ENCODE measurements around the gene ZBED4. TPM values are rescaled to one million over a fixed set of nuclear protein-coding genes. Genes with fewer than 3 reads are reported as not detected.

The ZBED4 gene
- total RNA-seq, 1 experiment from 2014 or later, result 21.6 TPM

DNA sequence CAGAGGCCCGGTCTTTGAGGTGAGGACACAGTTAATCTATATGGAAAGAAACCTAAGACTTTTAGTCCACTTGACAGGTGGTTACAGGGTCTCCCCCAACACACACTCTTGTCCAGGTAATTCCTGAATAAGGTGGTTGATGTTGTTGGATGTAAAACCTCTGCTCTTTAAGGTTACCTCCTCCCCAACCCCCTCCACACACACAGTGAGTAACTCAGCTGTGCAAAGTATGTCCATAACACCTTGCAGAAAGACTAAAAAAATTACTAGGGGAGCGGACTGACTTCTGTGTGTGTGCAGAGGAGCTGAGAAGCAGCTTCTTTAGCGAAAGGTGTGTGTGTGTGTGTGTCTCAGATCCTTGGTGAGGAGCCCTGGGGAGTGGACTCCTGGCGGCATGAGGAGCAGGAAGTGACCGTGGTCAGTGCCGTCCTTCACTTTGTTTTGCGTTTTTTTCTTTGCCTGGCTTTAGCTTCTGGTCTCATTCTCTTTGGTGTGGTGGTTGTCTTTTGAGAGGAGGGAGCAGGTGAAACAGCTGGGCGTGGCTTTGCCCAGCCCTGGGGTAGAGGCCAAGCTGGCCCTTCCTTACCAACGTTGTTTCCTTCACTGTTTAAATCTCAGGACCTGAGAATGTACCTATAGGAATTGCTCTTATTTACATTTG lies 1.7 kb downstream of the ZBED4 start:
- ChIA-PET RAD21 (ENCODE audit: low non-redundant PET in 1 of 2, low total read pairs in 2 of 2, uncharacterized antibody in 2 of 2, unreplicated experiment in 2 of 2) (no interaction called here), CTCF (no interaction called here), POLR2A (no interaction called here)
- H3K27ac ChIP-seq (ENCODE audit: low read depth, low read length), result 0 out of 2 replicates have a peak overlapping the region, but pooled peaks have one; percentile 22
- H3K4me3 ChIP-seq (replicated peaks in 1 of 2; ENCODE audit: low read depth in 1 of 2, low read length in 2 of 2), result peak overlapping the region; percentile 62 to 76
- H3K36me3 ChIP-seq (ENCODE audit: control insufficient read depth in 1 of 2, insufficient read depth in 2 of 2, low read length in 2 of 2), result peaks cover 0 to 5% of the 10 kb centered on the region in 2 experiments; a peak in 1 of 4 replicates
- peak overlapping the region; percentile 74 for H3K9ac ChIP-seq (ENCODE audit: low read length)
- peaks cover 63% of the 10 kb centered on the region for H3K79me2 ChIP-seq (ENCODE audit: insufficient read depth, low read length)
- H3K4me2 ChIP-seq (ENCODE audit: low read length), result peak overlapping the region; percentile 84
- no TSS peak for BruUV-seq (replicated peaks)
- TF ChIP-seq, protein P1, sequence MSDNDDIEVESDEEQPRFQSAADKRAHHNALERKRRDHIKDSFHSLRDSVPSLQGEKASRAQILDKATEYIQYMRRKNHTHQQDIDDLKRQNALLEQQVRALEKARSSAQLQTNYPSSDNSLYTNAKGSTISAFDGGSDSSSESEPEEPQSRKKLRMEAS (IDR thresholded peaks at IDR 0.05), result no peak
- TF ChIP-seq CEBPB (IDR thresholded peaks at IDR 0.05; ENCODE audit: low read depth), result no peak
- no peak for TF ChIP-seq EGR1 (IDR thresholded peaks at IDR 0.05; ENCODE audit: low read depth)
- TF ChIP-seq CBX3 (IDR thresholded peaks at IDR 0.05; ENCODE audit: low read depth), result no peak
- no peak for TF ChIP-seq ZNF274 (IDR thresholded peaks at IDR 0.05; ENCODE audit: low read depth, low read length)
- no peak for TF ChIP-seq JUND (IDR thresholded peaks at IDR 0.05)
- TF ChIP-seq, protein P2, sequence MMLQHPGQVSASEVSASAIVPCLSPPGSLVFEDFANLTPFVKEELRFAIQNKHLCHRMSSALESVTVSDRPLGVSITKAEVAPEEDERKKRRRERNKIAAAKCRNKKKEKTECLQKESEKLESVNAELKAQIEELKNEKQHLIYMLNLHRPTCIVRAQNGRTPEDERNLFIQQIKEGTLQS (IDR thresholded peaks at IDR 0.05), result no peak
- TF ChIP-seq YY1 (IDR thresholded peaks at IDR 0.05; ENCODE audit: extremely low read depth, insufficient replicate concordance, low read depth, low read length), result no peak
- TF ChIP-seq POLR2AphosphoS5 (IDR thresholded peaks at IDR 0.05; ENCODE audit: low read depth, low read length), result no peak
- no peak for TF ChIP-seq ELF1 (IDR thresholded peaks at IDR 0.05; ENCODE audit: borderline replicate concordance, low read depth)
- TF ChIP-seq FOSL1 (IDR thresholded peaks at IDR 0.05; ENCODE audit: low read depth), result no peak
- no peak for TF ChIP-seq POLR2A (IDR thresholded peaks at IDR 0.05; ENCODE audit: borderline replicate concordance, extremely low read depth, insufficient read depth, insufficient read length)
- TF ChIP-seq SRF (IDR thresholded peaks at IDR 0.05; ENCODE audit: low read depth), result no peak
- H3K4me1 ChIP-seq (ENCODE audit: control insufficient read depth in 1 of 2, insufficient read depth in 2 of 2, low read length in 2 of 2), result peaks cover 15 to 22% of the 10 kb centered on the region in 2 experiments
- no peaks in the 10 kb centered on the region for H3K9me3 ChIP-seq (ENCODE audit: control insufficient read depth in 1 of 2, insufficient read depth in 1 of 2, low read depth in 1 of 2, low read length in 2 of 2)
- H4K20me1 ChIP-seq (ENCODE audit: insufficient read depth), result no peaks in the 10 kb centered on the region; the same call in 1 of the 2 replicates
- intact Hi-C loops (cut with micrococcal nuclease), result no loop called here
- H3K9me2 ChIP-seq (ENCODE audit: insufficient read depth), result no peaks in the 10 kb centered on the region
- no peak for ATAC-seq
- H3K27me3 ChIP-seq (ENCODE audit: insufficient read depth, low read length), result no peaks in the 10 kb centered on the region
- H2AFZ ChIP-seq (ENCODE audit: low read depth, low read length, poor library complexity, severe bottlenecking), result no peak overlapping the region
- DNase-seq (ENCODE audit: low read depth, low spot score), result no peak
